Small intestine (tissue), 7 donors: Measurements from ENCODE around the gene CYP1A2. TPM values are rescaled to one million over a fixed set of nuclear protein-coding genes. Genes with fewer than 3 reads are reported as not detected.
A peak's percentile ranks its signal among the peaks of the same experiment; 100 is the strongest.

ENCODE experiments used
- DNase-seq, 2 donors: peaks; one replicate each; pipeline versions ENCODE4 v3.0.0 to v3.0.0-alpha.2; 2013
- FAIRE-seq: peaks from 2 replicates; lab custom pipeline; 2012; peaks lifted over from hg19 to GRCh38; lab: Jason Lieb, UNC
- H3K27ac ChIP-seq, 3 donors: one replicate each; pipeline ENCODE4 v1.5.1; 2013; ENCODE audit warnings: low read length in 2 of 3, mild to moderate bottlenecking in 2 of 3, control low read depth in 1 of 3, inconsistent platforms in 1 of 3, low read depth in 1 of 3, moderate library complexity in 1 of 3
- H3K27me3 ChIP-seq, 3 donors: one replicate each; pipeline ENCODE4 v1.6.1; 2013; ENCODE audit warnings: low read length in 3 of 3, inconsistent platforms in 1 of 3; ENCODE audit not compliant: control insufficient read depth in 3 of 3, insufficient read depth in 3 of 3
- H3K36me3 ChIP-seq, 3 donors: one replicate each; pipeline ENCODE4 v1.6.1; 2013; ENCODE audit warnings: low read length in 3 of 3, inconsistent platforms in 1 of 3, low read depth in 1 of 3, mild to moderate bottlenecking in 1 of 3, moderate library complexity in 1 of 3; ENCODE audit not compliant: control insufficient read depth in 3 of 3, insufficient read depth in 2 of 3
- H3K4me1 ChIP-seq, 3 donors: one replicate each; pipeline ENCODE4 v1.6.1; 2013; ENCODE audit warnings: low read length in 2 of 3, inconsistent platforms in 1 of 3, low read depth in 1 of 3, mild to moderate bottlenecking in 1 of 3, moderate library complexity in 1 of 3; ENCODE audit not compliant: control insufficient read depth in 3 of 3, insufficient read depth in 2 of 3
- H3K4me3 ChIP-seq, 3 donors: one replicate each; pipeline ENCODE4 v1.5.1; 2013; ENCODE audit warnings: low read length in 3 of 3, control low read depth in 1 of 3, inconsistent platforms in 1 of 3, low read depth in 1 of 3, mild to moderate bottlenecking in 1 of 3, moderate library complexity in 1 of 3
- H3K9me3 ChIP-seq, 2 donors: one replicate each; pipeline ENCODE4 v1.6.1; 2013; ENCODE audit warnings: low read depth in 1 of 2, low read length in 1 of 2; ENCODE audit not compliant: control insufficient read depth in 2 of 2, insufficient read depth in 1 of 2
- WGBS, 3 donors: extraction: QIAGEN DNeasy Blood & Tissue Kit; methylation state at CpG; one replicate each; pipeline ENCODE4 v1.1.7; 2013; 5-methylcytosine and 5-hydroxymethylcytosine counted together
- polyA plus RNA-seq, 4 donors: library from polyadenylated mRNA; stranded (reverse) in 3 of 4; unstranded in 1 of 4; fragments of 200-250 nt in 3 of 4; fragments of 120-200 nt in 1 of 4; gene quantifications; one replicate each; pipeline versions ENCODE4 v1.2.1 to v1.2.3, GENCODE V29; 2013
- donor health status: healthy with polysubstance abuse.
- donor health status: control.
- donor health status: control.
- donor health status: Bipolar disorder and iron deficiency.
- donor health status: healthy.

CYP1A2 gene
- polyA plus RNA-seq, 4 donors: not detected

DNA sequence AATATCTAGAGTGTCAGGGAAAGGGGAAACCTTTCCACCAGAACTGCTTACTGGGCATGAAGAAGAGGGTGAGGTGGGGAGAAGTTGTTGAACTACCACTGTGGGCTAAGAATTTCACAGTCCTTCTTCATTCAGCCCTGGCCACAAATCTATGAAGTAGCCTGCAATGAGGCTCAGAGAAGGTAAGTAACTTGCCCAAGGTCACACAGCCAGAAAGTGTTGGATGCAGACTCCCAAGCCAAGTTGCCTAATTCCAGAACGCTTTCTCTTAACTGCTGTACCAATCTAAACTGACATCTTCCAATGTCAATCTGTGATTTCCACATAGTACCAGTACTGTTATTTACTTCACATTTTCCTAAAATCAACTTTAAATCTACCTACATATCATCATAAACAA is 25.5 kb upstream of the CYP1A2 start:
- no peak for FAIRE-seq
- Histone ChIP-seq H3K27me3 (peaks cover 0 to 42% (median 3%) of the 10 kb centered on the region in 3 donors), H3K9me3 (no peaks in the 10 kb centered on the region), H3K36me3 (no peaks in the 10 kb centered on the region), H3K4me3 (peak overlapping the region in 1 of 3 donors; percentile 24), H3K4me1 (peaks cover 0 to 6% (median 2%) of the 10 kb centered on the region in 3 donors), H3K27ac (no peak overlapping the region)
- DNase-seq: no peak
- WGBS, 3 donors: 55 to 82% (median 70%) methylated on average over 1 of the region's 1 CpG

DNA sequence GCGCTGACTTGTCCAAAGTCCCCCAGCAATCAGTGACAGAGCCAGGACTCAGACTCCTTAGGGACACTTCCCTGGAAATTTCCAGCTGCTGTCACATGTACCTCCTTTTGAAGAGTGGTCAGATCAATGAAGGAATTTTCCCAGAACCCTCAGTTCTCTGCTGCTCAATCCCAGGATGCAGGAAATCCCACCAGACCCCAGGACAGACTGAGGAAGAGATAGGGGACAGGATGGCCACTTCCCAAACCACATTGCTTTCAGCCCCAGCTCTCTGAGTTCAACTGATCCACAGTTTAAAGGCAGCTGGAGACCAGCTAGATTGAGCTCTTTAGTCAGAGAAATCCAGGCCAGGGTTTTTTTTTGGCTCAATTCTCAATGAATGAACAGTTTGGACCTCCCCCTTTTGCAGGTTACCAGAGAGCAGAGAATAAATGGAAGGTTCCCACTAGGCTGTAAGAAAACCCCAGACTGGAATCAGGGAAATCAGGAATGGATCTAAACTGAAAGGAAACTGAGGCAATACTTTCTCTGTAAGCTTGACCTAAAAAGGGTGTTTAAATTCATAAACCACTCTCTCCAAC is 24.8 kb upstream of the CYP1A2 start:
- DNase-seq (peak; percentile 46 to 67), FAIRE-seq (no peak)
- peak overlapping the region in 1 of 3 donors; percentile 24 for H3K4me3 ChIP-seq
- H3K27ac ChIP-seq: no peak overlapping the region
- H3K27me3 ChIP-seq: peaks cover 0 to 41% (median 3%) of the 10 kb centered on the region in 3 donors
- peaks cover 0 to 6% (median 2%) of the 10 kb centered on the region in 3 donors for H3K4me1 ChIP-seq
- H3K9me3 ChIP-seq: no peaks in the 10 kb centered on the region
- 35 to 80% (median 48%) methylated on average over 1 of the region's 1 CpG for WGBS, 3 donors
- no peaks in the 10 kb centered on the region for H3K36me3 ChIP-seq

DNA sequence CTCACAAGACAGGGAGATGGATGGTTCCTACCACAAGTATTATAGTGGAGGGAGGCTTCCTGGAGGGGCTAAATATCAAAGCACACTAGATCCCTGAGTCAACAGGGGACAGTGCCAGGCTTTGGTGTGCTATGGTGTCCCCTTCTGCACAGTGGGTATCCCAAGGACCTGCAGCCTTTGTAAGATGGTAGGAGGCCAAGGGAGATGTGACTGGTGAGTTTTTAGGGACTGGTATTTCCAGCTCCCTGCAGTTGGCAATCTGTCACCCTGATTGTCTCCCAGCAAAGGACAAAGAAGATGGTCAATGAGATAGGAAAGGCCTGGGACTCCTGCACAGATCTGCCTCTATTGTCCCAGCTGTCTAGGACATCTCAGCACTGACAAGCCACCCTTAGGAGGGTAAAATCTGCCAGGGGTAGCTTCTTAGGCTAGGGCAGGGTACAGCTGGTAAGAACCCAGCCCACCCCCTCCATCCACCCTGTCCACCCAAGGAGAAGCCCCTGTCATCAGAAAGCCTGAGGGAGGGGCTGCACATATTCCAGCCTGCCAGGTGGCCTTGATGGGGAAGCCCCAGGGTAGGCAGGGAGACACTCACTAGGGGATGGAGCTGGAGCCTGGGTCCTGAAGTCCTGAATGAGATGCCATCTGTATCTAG is 23.9 kb upstream of the CYP1A2 start:
- H3K36me3 ChIP-seq: no peaks in the 10 kb centered on the region
- no peaks in the 10 kb centered on the region for H3K9me3 ChIP-seq
- DNase-seq (peak in 1 of 2 donors; percentile 5), FAIRE-seq (no peak)
- peak overlapping the region in 1 of 3 donors; percentile 24 for H3K4me3 ChIP-seq
- H3K4me1 ChIP-seq: peaks cover 0 to 6% (median 2%) of the 10 kb centered on the region in 3 donors
- H3K27ac ChIP-seq: no peak overlapping the region
- H3K27me3 ChIP-seq: peaks cover 0 to 41% (median 3%) of the 10 kb centered on the region in 3 donors

DNA sequence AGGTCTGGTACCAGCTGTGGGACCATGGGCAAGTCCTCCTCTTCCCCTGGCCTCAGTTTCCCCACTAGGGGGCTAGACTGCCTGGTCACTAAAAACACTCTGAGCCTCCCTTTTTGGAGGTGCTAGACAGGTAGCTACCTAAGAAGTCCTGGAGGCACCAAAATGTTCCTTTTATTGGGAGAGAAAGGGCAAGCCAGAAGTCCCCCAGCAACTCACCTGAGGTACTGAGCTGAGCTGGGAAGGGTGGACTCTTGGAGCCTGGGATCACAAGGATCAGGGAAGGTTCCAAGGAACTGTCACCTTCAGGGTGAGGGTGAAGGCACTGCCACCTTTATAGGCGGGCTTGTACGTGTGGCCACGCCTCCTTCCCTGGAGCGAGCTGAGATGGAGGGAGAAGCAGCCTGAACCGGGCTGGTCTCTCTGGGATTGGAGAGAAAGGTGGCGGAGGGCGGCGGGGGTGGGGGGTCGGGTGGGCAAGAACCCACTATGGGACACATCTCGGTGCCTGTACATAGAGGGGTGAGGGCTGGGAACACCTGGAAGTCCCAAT is 23.3 kb upstream of the CYP1A2 start, which contains the start of gene CYP1A1:
CYP1A1 (minus strand) TSS at position 304 of the 550 bp plus-strand sequence. CDS start 2,431 bp downstream, outside the sequence.
- H3K9me3 ChIP-seq: no peaks in the 10 kb centered on the region
- no peaks in the 10 kb centered on the region for H3K36me3 ChIP-seq
- H3K4me1 ChIP-seq: peaks cover 0 to 12% (median 2%) of the 10 kb centered on the region in 3 donors
- WGBS, 3 donors: 0 to 3% (median 2%) methylated on average over 9 to 10 of the region's 10 CpGs
- peak within 1 kb of the TSS; percentile 33 to 61 (median 58) for H3K4me3 ChIP-seq
- H3K27me3 ChIP-seq: peaks cover 0 to 41% (median 3%) of the 10 kb centered on the region in 3 donors
- DNase-seq (peak; percentile 63 to 67), FAIRE-seq (no peak)
- H3K27ac ChIP-seq: peak within 1 kb of the TSS in 2 of 3 donors; percentile 55 to 87

- Histone ChIP-seq H3K36me3 (no peaks in the 10 kb centered on the region), H3K4me1 (peaks cover 0 to 20% (median 2%) of the 10 kb centered on the region in 3 donors), H3K27me3 (peaks cover 0 to 41% (median 3%) of the 10 kb centered on the region in 3 donors), H3K9me3 (no peaks in the 10 kb centered on the region), H3K27ac (peak overlapping the region in 2 of 3 donors; percentile 55 to 87), H3K4me3 (peak overlapping the region; percentile 33 to 61 (median 58))
- FAIRE-seq (no peak), DNase-seq (peak; percentile 23 to 56)
- WGBS, 3 donors: 1 to 2% (median 2%) methylated on average over 56 to 86 of the region's 86 CpGs
Observed at GRCh38 chr15:74725845-74726773, 22.5 kb upstream of the CYP1A2 start.

DNA sequence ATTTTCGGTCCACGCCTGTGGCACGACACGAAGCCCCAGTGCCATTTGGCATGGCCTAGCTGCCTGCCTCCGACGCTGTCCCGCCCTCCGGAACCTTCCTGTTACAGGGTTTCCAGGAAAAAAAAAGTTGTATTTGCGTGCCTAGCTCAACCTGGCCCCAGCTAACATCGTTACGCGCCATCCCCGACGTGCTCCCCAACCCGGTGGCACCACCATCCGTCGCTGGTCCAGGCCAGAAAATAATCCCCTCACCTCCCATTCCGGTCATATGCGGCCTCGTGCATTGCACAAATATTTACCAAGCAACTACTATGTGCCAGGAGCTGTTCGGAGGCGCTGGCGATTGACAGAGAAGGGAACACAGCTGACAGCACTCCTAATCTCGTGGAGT is 21.9 kb upstream of the CYP1A2 start:
- no peaks in the 10 kb centered on the region for H3K36me3 ChIP-seq
- peaks cover 0 to 26% (median 4%) of the 10 kb centered on the region in 3 donors for H3K4me1 ChIP-seq
- H3K27me3 ChIP-seq: peaks cover 0 to 37% (median 5%) of the 10 kb centered on the region in 3 donors
- 12 to 30% (median 25%) methylated on average over 23 to 24 of the region's 24 CpGs for WGBS, 3 donors
- H3K9me3 ChIP-seq: no peaks in the 10 kb centered on the region
- no peak for DNase-seq
- H3K27ac ChIP-seq: peak overlapping the region in 1 of 3 donors; percentile 87
- H3K4me3 ChIP-seq: peak overlapping the region in 2 of 3 donors; percentile 58 to 61
- FAIRE-seq: no peak

- no peak overlapping the region for H3K4me3 ChIP-seq
- 63 to 71% (median 67%) methylated on average over 7 of the region's 7 CpGs for WGBS, 3 donors
- peaks cover 0 to 37% (median 5%) of the 10 kb centered on the region in 3 donors for H3K27me3 ChIP-seq
- H3K36me3 ChIP-seq: no peaks in the 10 kb centered on the region
- no peak overlapping the region for H3K27ac ChIP-seq
- FAIRE-seq (no peak), DNase-seq (no peak)
- no peaks in the 10 kb centered on the region for H3K9me3 ChIP-seq
- peaks cover 0 to 28% (median 4%) of the 10 kb centered on the region in 3 donors for H3K4me1 ChIP-seq
Observed at GRCh38 chr15:74727727-74728126, 20.9 kb upstream of the CYP1A2 start.
